Measurements from ENCODE around the gene HDAC4.
"Not testable (repeated sequence)": the region's sequence is repeated elsewhere in the genome, so short reads cannot be mapped to it uniquely, and the experiment has no call there.

The HDAC4 gene

GRCh38 chr2:239400596-239401066 is at the start of gene HDAC4:
HDAC4 (minus strand) TSS chr2:239401020; CDS start chr2:239352699, 48,321 bp downstream.
- no peak for DNase-seq

- not testable (repeated sequence) for DNase-seq
Measured at GRCh38 chr2:239449468-239449867, 48.6 kb upstream of the HDAC4 start.

GRCh38 chr2:239445771-239446524 is 45.1 kb upstream of the HDAC4 start:
- no peak for DNase-seq

GRCh38 chr2:239444626-239445577 is 44.1 kb upstream of the HDAC4 start:
- no peak for DNase-seq

GRCh38 chr2:239443666-239444567 is 43.1 kb upstream of the HDAC4 start:
- no peak for DNase-seq

- DNase-seq, result no peak
Measured at GRCh38 chr2:239443102-239443620, 42.3 kb upstream of the HDAC4 start.

GRCh38 chr2:239442192-239442591 is 41.4 kb upstream of the HDAC4 start:
- no peak for DNase-seq

GRCh38 chr2:239441261-239442078 is 40.6 kb upstream of the HDAC4 start:
- DNase-seq, result no peak

GRCh38 chr2:239440511-239440959 is 39.7 kb upstream of the HDAC4 start:
- no peak for DNase-seq

GRCh38 chr2:239439754-239440315 is 39.0 kb upstream of the HDAC4 start:
- no peak for DNase-seq

GRCh38 chr2:239438995-239439753 is 38.4 kb upstream of the HDAC4 start:
- no peak for DNase-seq

- no peak for DNase-seq
Measured at GRCh38 chr2:239438368-239438767, 37.5 kb upstream of the HDAC4 start.

GRCh38 chr2:239436669-239437335 is 36.0 kb upstream of the HDAC4 start:
- no peak for DNase-seq

GRCh38 chr2:239436076-239436475 is 35.3 kb upstream of the HDAC4 start:
- no peak for DNase-seq

- no peak for DNase-seq
Measured at GRCh38 chr2:239433777-239434403, 33.1 kb upstream of the HDAC4 start.

- DNase-seq, result no peak
Measured at GRCh38 chr2:239432174-239432573, 31.4 kb upstream of the HDAC4 start.

- DNase-seq, result no peak
Measured at GRCh38 chr2:239431536-239431935, 30.7 kb upstream of the HDAC4 start.

GRCh38 chr2:239429473-239430350 is 28.9 kb upstream of the HDAC4 start:
- DNase-seq, result no peak
